Prostate gland (tissue), 2 donors: Measurements from ENCODE around the gene NOP56. TPM values are rescaled to one million over a fixed set of nuclear protein-coding genes. Genes with fewer than 3 reads are reported as not detected.

Experiments used
- DNase-seq: peaks from one replicate; pipeline ENCODE4 v3.0.0-alpha.2; 2019; ENCODE audit warnings: low spot score
- H3K27ac ChIP-seq, 2 donors: fragments of 200-600 bp; sonication (generic); 2 replicates each; pipeline ENCODE4 v1.5.1; 2017 to 2019
- H3K27me3 ChIP-seq: fragments of 200-600 bp; sonication (generic); replicated peaks from 2 replicates; pipeline ENCODE4 v1.5.1; 2019; ENCODE audit not compliant: insufficient read depth
- H3K36me3 ChIP-seq, 2 donors: fragments of 200-600 bp; sonication (generic); 1 replicate in 1 of 2; 2 replicates in 1 of 2; pipeline versions ENCODE4 v1.5.1 to v1.8.1; 2017 to 2019
- H3K4me1 ChIP-seq: fragments of 200-600 bp; sonication (generic); replicated peaks from 2 replicates; pipeline ENCODE4 v1.5.1; 2019
- H3K4me3 ChIP-seq, 2 donors: fragments of 200-600 bp; sonication (generic); 2 replicates each; pipeline ENCODE4 v1.5.1; 2017 to 2019
- H3K9me3 ChIP-seq: fragments of 200-600 bp; sonication (generic); 2 replicates; pipeline ENCODE4 v1.5.1; 2017
- CTCF ChIP-seq, 4 experiments: fragments of 200-600 bp in 2 of 4; fragments of 450-650 bp in 2 of 4; sonication (generic) in 2 of 4; IDR thresholded peaks; 1 replicate in 3 of 4; 2 replicates in 1 of 4; pipeline ENCODE4 v1.5.1; 2016 to 2019; ENCODE audit warnings: antibody characterized with exemption in 4 of 4, mild to moderate bottlenecking in 2 of 4, moderate library complexity in 2 of 4
- POLR2A ChIP-seq: fragments of 450-650 bp; IDR thresholded peaks from one replicate; pipeline ENCODE4 v1.6.1; 2016; ENCODE audit warnings: antibody characterized with exemption, mild to moderate bottlenecking
- POLR2AphosphoS5 ChIP-seq: sonication (generic); formaldehyde crosslinking; IDR thresholded peaks from one replicate; pipeline ENCODE4 v1.6.1; 2017; ENCODE audit warnings: antibody characterized with exemption
- WGBS: methylation state at CpG from one replicate; pipeline ENCODE4 v1.1.5; 2018; 5-methylcytosine and 5-hydroxymethylcytosine counted together
- intact Hi-C: fragments of 100-400 bp; cut with DNase I; formaldehyde crosslinking; loops from one replicate; pipeline ENCODE4 v1.14.2; 2022
- total RNA-seq, 2 donors: library from RNA; depleted of rRNA; stranded (reverse); fragments of >200 nt; gene quantifications; one replicate each; pipeline ENCODE4 v1.1.0, GENCODE V29; 2016

The NOP56 gene
- total RNA-seq, 2 donors from 2014 or later, result 50.8 to 108 TPM

GRCh38 chr20:2701671-2702081 is 49.2 kb downstream of the NOP56 start:
- intact Hi-C loops, result no loop called here
- DNase-seq, result no peak
- no peak for TF ChIP-seq POLR2AphosphoS5
- no peak for TF ChIP-seq CTCF (IDR thresholded peaks at IDR 0.05)
- no peak for TF ChIP-seq POLR2A

GRCh38 chr20:2703716-2704475 is 51.5 kb downstream of the NOP56 start:
- intact Hi-C loops, result no loop called here
- no peak overlapping the region for H3K27ac ChIP-seq
- H3K4me3 ChIP-seq, result no peak overlapping the region
- TF ChIP-seq POLR2AphosphoS5 (no peak), CTCF (IDR thresholded peaks at IDR 0.05) (no peak), POLR2A (no peak)
- no peaks in the 10 kb centered on the region for H3K4me1 ChIP-seq
- 94% methylated on average over 8 of the region's 8 CpGs for WGBS
- no peaks in the 10 kb centered on the region for H3K9me3 ChIP-seq
- DNase-seq, result no peak
- H3K36me3 ChIP-seq, result no peaks in the 10 kb centered on the region
- no peaks in the 10 kb centered on the region for H3K27me3 ChIP-seq

More at GRCh38 chr20:2701671-2702081, 49.2 kb downstream of the NOP56 start:
- H3K4me1 ChIP-seq, result no peaks in the 10 kb centered on the region
- no peak overlapping the region for H3K27ac ChIP-seq
- no peaks in the 10 kb centered on the region for H3K36me3 ChIP-seq
- H3K4me3 ChIP-seq, result no peak overlapping the region
- 61% methylated on average over 5 of the region's 5 CpGs for WGBS
- H3K9me3 ChIP-seq, result no peaks in the 10 kb centered on the region
- H3K27me3 ChIP-seq, result no peaks in the 10 kb centered on the region

- Histone ChIP-seq H3K36me3 (no peaks in the 10 kb centered on the region), H3K4me1 (no peaks in the 10 kb centered on the region), H3K4me3 (no peak overlapping the region), H3K27me3 (no peaks in the 10 kb centered on the region), H3K9me3 (no peaks in the 10 kb centered on the region), H3K27ac (no peak overlapping the region)
- 83% methylated on average over 14 of the region's 14 CpGs for WGBS
- no peak for TF ChIP-seq CTCF (IDR thresholded peaks at IDR 0.05)
- TF ChIP-seq POLR2AphosphoS5, result no peak
- intact Hi-C loops, result no loop called here
- DNase-seq, result no peak
Observed at GRCh38 chr20:2705931-2706645, 53.7 kb downstream of the NOP56 start.

GRCh38 chr20:2706688-2707352 is 54.4 kb downstream of the NOP56 start:
- Histone ChIP-seq H3K27me3 (no peaks in the 10 kb centered on the region), H3K4me3 (no peak overlapping the region), H3K27ac (no peak overlapping the region), H3K4me1 (no peaks in the 10 kb centered on the region), H3K36me3 (no peaks in the 10 kb centered on the region), H3K9me3 (no peaks in the 10 kb centered on the region)
- intact Hi-C loops, result no loop called here
- TF ChIP-seq POLR2AphosphoS5, result no peak
- no peak for TF ChIP-seq POLR2A
- TF ChIP-seq CTCF (IDR thresholded peaks at IDR 0.05), result no peak
- 90% methylated on average over 6 of the region's 6 CpGs for WGBS
- DNase-seq, result no peak
